DOHH2 (cell line): ENCODE data around the gene NR2C2.

Experiments used
- H3F3A ChIP-seq: fragments of 200-600 bp; sonication (generic), shearing (Covaris generic); 2 replicates; pipeline ENCODE4 v1.6.0; 2016; ENCODE audit warnings: antibody characterized with exemption, mild to moderate bottlenecking; ENCODE audit not compliant: control insufficient read depth, insufficient read depth
- H3K27ac ChIP-seq: fragments of 200-600 bp; sonication (generic); 2 replicates; pipeline ENCODE4 v1.5.1; 2014; ENCODE audit warnings: low read depth, mild to moderate bottlenecking, low read length, moderate library complexity
- H3K27me3 ChIP-seq: fragments of 200-600 bp; sonication (generic); 2 replicates; pipeline ENCODE4 v1.6.1; 2014; ENCODE audit warnings: mild to moderate bottlenecking, low read length, mixed read lengths; ENCODE audit not compliant: control insufficient read depth
- H3K36me3 ChIP-seq: fragments of 200-600 bp; sonication (generic); 2 replicates; pipeline ENCODE4 v1.6.1; 2014; ENCODE audit warnings: mild to moderate bottlenecking, low read length, moderate library complexity, mixed read lengths; ENCODE audit not compliant: control insufficient read depth
- H3K4me1 ChIP-seq: fragments of 200-600 bp; sonication (generic); 2 replicates; pipeline ENCODE4 v1.6.1; 2014; ENCODE audit warnings: mild to moderate bottlenecking, low read length, mixed read lengths; ENCODE audit not compliant: control insufficient read depth
- H3K4me2 ChIP-seq: fragments of 200-600 bp; sonication (generic); 2 replicates; pipeline ENCODE4 v1.6.0; 2014; ENCODE audit warnings: mild to moderate bottlenecking, low read length, moderate library complexity
- H3K4me3 ChIP-seq: fragments of 200-600 bp; sonication (generic); 2 replicates; pipeline ENCODE4 v1.5.1; 2014; ENCODE audit warnings: mild to moderate bottlenecking, low read length, mixed read lengths
- H3K79me2 ChIP-seq: fragments of 200-600 bp; sonication (generic); 2 replicates; pipeline ENCODE4 v1.6.1; 2014; ENCODE audit warnings: mild to moderate bottlenecking, low read length, mixed read lengths; ENCODE audit not compliant: control insufficient read depth
- H3K9me2 ChIP-seq: fragments of 200-600 bp; sonication (generic); replicated peaks from 2 replicates; pipeline ENCODE4 v1.6.1; 2014; ENCODE audit warnings: mild to moderate bottlenecking, low read length, mixed read lengths; ENCODE audit not compliant: control insufficient read depth
- H3K9me3 ChIP-seq: fragments of 200-600 bp; sonication (generic); 2 replicates; pipeline ENCODE4 v1.6.1; 2014; ENCODE audit warnings: antibody characterized with exemption, low read length, mixed read lengths; ENCODE audit not compliant: control insufficient read depth, insufficient read depth
- H4K20me1 ChIP-seq: fragments of 200-600 bp; sonication (generic); 2 replicates; pipeline ENCODE4 v1.6.0; 2014; ENCODE audit warnings: low read depth, mild to moderate bottlenecking, antibody characterized with exemption, low read length, moderate library complexity; ENCODE audit not compliant: control insufficient read depth, insufficient read depth
- EZH2phosphoT487 ChIP-seq: fragments of 200-600 bp; sonication (generic); IDR thresholded peaks from 2 replicates; pipeline ENCODE4 v1.6.1; 2017; ENCODE audit warnings: borderline replicate concordance, mild to moderate bottlenecking, antibody characterized with exemption, low read length, moderate library complexity, mixed read lengths
- TF ChIP-seq, protein P1 (sequence below): fragments of 200-600 bp; sonication (generic); IDR thresholded peaks from one replicate; pipeline ENCODE4 v1.5.1; 2014; ENCODE audit warnings: antibody characterized with exemption, mild to moderate bottlenecking, low read depth, low read length; ENCODE audit not compliant: poor library complexity, severe bottlenecking

NR2C2 gene

DNA sequence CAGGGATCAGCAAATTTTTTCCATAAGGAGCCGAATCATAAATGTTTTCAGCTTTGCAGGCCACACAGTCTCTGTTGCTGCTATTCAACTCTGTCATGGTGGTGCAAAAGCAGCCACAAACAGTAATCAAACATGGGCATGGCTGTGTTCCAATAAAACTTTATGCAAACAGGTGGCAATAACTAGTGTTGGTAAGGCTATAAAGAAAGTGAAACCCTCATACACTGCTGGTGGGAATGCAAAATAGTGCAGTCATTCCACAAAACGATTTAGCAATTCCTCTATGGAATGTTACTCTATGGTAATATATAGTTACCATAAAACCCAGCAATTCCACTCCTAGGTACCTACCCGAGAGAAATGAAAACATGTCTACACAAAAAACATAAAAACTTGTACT is 131.7 kb downstream of the NR2C2 start:
- peaks cover 88% of the 10 kb centered on the region for H3K36me3 ChIP-seq

GRCh38 chr3:15081960-15082664 is 134.7 kb downstream of the NR2C2 start:
- no peak overlapping the region for H3K4me3 ChIP-seq

More for the DNA sequence above, 131.7 kb downstream of the NR2C2 start:
- no peak overlapping the region for H3K4me2 ChIP-seq
- no peaks in the 10 kb centered on the region for H3K9me3 ChIP-seq
- no peaks in the 10 kb centered on the region for H3K27me3 ChIP-seq
- no peaks in the 10 kb centered on the region for H3K79me2 ChIP-seq
- TF ChIP-seq EZH2phosphoT487, result no peak
- TF ChIP-seq, protein P1, sequence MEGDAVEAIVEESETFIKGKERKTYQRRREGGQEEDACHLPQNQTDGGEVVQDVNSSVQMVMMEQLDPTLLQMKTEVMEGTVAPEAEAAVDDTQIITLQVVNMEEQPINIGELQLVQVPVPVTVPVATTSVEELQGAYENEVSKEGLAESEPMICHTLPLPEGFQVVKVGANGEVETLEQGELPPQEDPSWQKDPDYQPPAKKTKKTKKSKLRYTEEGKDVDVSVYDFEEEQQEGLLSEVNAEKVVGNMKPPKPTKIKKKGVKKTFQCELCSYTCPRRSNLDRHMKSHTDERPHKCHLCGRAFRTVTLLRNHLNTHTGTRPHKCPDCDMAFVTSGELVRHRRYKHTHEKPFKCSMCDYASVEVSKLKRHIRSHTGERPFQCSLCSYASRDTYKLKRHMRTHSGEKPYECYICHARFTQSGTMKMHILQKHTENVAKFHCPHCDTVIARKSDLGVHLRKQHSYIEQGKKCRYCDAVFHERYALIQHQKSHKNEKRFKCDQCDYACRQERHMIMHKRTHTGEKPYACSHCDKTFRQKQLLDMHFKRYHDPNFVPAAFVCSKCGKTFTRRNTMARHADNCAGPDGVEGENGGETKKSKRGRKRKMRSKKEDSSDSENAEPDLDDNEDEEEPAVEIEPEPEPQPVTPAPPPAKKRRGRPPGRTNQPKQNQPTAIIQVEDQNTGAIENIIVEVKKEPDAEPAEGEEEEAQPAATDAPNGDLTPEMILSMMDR, result no peak
- no peaks in the 10 kb centered on the region for H3F3A ChIP-seq
- peaks cover 6% of the 10 kb centered on the region for H3K4me1 ChIP-seq
- no peak overlapping the region for H3K27ac ChIP-seq
- no peaks in the 10 kb centered on the region for H4K20me1 ChIP-seq
- H3K4me3 ChIP-seq, result no peak overlapping the region
- H3K9me2 ChIP-seq, result no peaks in the 10 kb centered on the region

GRCh38 chr3:15083252-15083651 is 135.9 kb downstream of the NR2C2 start:
- peaks cover 84% of the 10 kb centered on the region for H3K36me3 ChIP-seq
- no peaks in the 10 kb centered on the region for H3F3A ChIP-seq
- H3K79me2 ChIP-seq, result no peaks in the 10 kb centered on the region
- H3K27me3 ChIP-seq, result no peaks in the 10 kb centered on the region
- H4K20me1 ChIP-seq, result no peaks in the 10 kb centered on the region
- H3K4me1 ChIP-seq, result no peaks in the 10 kb centered on the region
- no peaks in the 10 kb centered on the region for H3K9me2 ChIP-seq
- no peak overlapping the region for H3K27ac ChIP-seq
- no peak overlapping the region for H3K4me2 ChIP-seq
- no peak overlapping the region for H3K4me3 ChIP-seq
- no peaks in the 10 kb centered on the region for H3K9me3 ChIP-seq
- TF ChIP-seq, protein P1, result no peak
- TF ChIP-seq EZH2phosphoT487, result no peak

More at GRCh38 chr3:15081960-15082664, 134.7 kb downstream of the NR2C2 start:
- H4K20me1 ChIP-seq, result no peaks in the 10 kb centered on the region
- H3K4me1 ChIP-seq, result no peaks in the 10 kb centered on the region
- TF ChIP-seq, protein P1, result no peak
- no peak for TF ChIP-seq EZH2phosphoT487
- H3K9me2 ChIP-seq, result no peaks in the 10 kb centered on the region
- no peaks in the 10 kb centered on the region for H3K9me3 ChIP-seq
- H3K4me2 ChIP-seq, result no peak overlapping the region
- no peaks in the 10 kb centered on the region for H3K79me2 ChIP-seq
- H3K27ac ChIP-seq, result no peak overlapping the region
- no peaks in the 10 kb centered on the region for H3F3A ChIP-seq
- H3K36me3 ChIP-seq, result peaks cover 88% of the 10 kb centered on the region
- no peaks in the 10 kb centered on the region for H3K27me3 ChIP-seq
